HG03342 (cell line): ENCODE data around the gene PPP6C.
"Not testable (repeated sequence)": the region's sequence is repeated elsewhere in the genome, so short reads cannot be mapped to it uniquely, and the experiment has no call there.

Experiments
- ATAC-seq: cut with Tn5 transposase; IDR thresholded peaks from one replicate; pipeline ENCODE4 v1.9.1; 2021; ENCODE audit warnings: mild to moderate bottlenecking, moderate library complexity; ENCODE audit not compliant: unreplicated experiment

PPP6C gene

GRCh38 chr9:125183054-125183453 is 6.5 kb downstream of the PPP6C start:
- ATAC-seq, result no peak

DNA sequence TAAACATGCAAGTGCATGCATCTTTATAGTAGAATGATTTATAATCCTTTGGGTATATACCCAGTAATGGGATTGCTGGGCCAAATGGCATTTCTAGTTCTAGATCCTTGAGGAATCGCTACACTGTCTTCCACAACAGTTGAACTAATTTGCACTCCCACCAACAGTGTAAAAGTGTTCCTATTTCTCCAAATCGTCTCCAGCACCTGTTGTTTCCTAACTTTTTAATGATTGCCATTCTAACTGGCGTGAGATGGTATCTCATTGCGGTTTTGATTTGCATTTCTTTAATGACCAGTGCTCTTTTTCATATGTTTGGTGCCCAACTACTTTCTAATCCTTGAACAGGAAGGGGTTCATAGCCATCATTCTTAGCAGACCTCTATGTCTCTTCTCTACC is 7.8 kb downstream of the PPP6C start:
- ATAC-seq, result not testable (repeated sequence)

DNA sequence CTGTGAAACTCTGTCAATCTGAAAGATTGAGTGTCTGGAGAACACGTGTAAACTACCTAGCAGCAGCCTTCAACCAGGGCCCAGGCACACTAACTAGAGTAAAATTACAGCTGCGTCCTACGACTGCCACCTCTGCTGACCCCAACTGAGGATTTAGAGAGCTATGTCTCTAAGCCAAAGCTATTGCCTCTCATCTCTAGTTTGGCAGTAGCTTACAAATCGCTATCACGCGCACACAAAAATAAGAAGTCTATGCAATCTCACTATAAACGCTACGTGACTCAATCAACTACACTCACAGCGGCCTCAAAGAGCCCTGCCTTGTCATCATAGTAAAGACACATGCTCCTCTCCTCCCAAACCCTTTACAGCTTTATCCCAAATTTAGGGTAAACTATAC is 8.7 kb downstream of the PPP6C start:
- no peak for ATAC-seq

- not testable (repeated sequence) for ATAC-seq
Measured at GRCh38 chr9:125179776-125180175, 9.8 kb downstream of the PPP6C start.

DNA sequence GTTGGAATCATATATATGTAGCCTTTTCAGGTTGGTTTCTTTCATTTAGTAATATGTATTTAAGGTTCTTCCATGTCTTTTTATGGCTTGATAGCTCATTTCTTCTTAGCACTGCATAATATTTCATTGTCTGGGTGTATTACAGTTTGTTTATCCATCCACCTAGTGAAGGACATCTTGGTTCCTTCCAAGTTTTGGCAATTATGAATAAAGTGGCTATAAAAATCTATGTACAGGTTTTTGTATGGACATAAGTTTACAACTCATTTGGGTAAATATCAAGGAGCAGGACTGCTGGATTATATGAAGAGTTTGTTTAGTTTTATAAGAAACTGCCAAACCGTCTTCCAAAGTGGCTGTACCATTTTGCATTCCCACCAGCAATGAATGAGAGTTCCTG is 11.7 kb downstream of the PPP6C start:
- no peak for ATAC-seq

DNA sequence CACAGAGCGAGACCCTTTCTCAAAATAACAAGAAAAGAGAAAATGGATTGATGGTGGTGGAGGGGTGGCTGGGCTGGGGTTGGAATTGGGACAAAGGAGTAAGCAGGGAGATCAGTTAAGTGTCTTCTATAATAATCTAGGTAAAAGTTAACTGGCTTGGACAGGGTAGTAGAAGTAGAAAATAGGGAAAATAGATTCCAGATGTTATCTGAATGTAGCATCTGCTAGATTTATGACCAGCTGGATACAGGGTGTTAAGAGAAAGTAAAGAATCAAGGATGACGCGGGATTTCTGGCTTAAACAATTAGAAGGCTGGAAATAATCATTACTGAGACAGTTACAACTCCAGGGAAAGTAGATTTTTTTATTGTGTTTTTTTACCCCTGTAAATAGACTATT is 13.0 kb downstream of the PPP6C start:
- no peak for ATAC-seq

- no peak for ATAC-seq
Measured at GRCh38 chr9:125172031-125172755, 17.4 kb downstream of the PPP6C start.

GRCh38 chr9:125169895-125170294 is 19.7 kb downstream of the PPP6C start:
- no peak for ATAC-seq

DNA sequence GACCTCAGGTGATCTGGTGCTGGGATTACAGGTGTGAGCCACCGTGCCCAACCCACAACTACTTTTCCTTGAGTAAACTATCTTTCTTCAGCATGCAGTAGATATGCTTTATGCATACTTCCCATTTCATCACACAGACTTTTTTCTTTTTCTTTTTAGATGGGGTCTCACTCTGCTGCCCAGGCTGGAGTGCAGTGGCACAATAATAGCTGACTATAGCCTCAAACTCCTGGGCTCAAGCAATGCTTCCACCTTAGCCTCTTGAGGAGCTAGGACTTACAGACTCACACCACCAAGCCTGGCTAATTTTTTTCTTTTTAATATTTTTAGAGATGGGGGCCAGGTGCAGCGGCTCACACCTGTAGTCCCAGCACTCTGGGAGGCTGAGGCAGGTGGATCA is 22.8 kb downstream of the PPP6C start:
- no peak for ATAC-seq

- ATAC-seq, result not testable (repeated sequence)
Measured at GRCh38 chr9:125162891-125163290, 26.7 kb downstream of the PPP6C start.

- no peak for ATAC-seq
Measured at GRCh38 chr9:125161284-125161918, 28.2 kb downstream of the PPP6C start.

- ATAC-seq, result no peak
Measured at GRCh38 chr9:125160750-125161149, 28.9 kb downstream of the PPP6C start.

- ATAC-seq, result no peak
Measured at GRCh38 chr9:125156551-125156950, 33.1 kb downstream of the PPP6C start.

- no peak for ATAC-seq
Measured at GRCh38 chr9:125153712-125154367, 35.8 kb downstream of the PPP6C start.

DNA sequence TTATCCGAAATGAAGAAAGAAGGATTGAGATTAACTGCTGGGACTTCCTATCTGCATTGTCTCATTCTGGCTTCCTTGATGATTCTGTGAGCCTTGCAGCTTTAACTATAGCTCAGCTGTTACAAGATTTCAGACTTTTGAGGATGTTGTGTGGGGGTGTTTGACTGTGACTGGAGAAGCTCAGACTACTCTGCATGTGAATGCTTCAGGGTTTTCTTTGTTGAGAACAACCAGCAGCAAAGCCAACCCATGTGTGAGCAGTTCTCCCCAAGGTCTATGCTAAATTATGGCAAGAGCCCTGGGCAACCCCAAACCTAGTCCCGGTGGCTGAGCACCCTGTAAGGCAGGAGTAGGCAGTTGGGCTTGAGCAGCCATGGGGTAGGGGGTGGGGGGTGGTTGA is 37.9 kb downstream of the PPP6C start:
- ATAC-seq, result no peak

DNA sequence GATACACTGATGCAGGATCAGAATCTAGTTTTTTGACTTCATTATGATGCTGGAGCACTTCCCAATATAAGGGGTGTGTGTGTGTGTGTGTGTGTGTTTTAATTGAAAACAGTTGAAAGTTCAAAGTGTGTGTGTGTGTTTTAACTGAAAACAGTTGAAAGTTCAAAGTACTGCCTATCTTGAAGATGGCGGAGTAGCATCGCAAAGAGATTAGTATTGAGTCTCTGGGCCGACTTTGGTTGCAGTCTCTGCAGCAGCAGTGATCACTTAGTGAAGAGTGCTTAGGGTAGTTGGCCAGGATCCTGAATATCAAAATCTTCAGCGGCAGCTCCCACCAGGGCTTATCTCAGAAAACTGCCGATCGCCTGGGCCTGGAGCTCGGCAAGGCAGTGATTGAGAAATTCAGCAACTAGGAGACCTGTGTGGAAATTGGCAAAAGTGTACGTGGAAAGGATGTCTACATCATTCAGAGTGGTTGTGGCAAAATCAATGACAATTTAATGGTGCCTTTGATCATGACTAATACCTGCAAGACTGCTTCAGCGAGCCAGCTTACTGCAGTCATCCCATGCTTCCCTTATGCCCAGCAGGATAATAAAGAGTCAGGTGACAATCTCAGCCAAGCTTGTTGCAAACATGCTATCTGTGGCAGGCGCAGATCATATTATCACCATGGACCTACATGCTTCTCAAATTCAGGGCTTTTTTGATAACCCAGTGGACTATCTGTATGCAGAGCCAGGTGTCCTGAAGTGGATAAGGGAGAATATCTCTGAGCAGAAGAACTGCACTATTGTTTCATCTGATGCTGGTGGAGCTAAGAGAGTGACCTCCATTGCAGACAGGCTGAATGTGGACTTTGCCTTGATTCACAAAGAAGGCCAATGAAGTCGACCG is 39.0 kb downstream of the PPP6C start:
- ATAC-seq, result no peak

DNA sequence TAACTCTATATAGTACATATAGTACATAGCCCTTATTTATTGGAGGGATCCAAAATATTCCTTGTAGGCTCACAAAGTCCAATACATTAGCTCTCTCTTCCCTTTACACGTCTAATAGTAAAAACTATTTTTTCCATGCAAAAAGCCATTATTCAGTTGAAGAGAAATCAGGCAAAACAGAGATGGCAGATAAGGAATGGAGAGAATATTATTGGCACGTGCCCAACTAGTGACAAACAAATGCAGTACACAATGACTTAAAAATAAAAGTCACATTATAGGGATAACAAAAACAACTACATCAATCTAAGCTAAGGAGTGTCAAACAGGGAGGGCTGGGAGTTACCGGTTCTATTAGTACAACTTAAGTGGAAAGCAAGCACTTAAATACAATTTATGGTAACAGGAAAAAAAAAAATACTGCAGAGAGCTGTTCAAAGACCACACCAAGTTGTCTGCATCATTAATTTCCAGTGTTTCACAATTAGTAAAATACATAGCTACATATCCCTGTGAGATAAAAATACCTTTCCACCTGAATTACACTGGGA is 42.1 kb downstream of the PPP6C start:
- no peak for ATAC-seq

GRCh38 chr9:125146247-125146646 is 43.4 kb downstream of the PPP6C start:
- no peak for ATAC-seq

GRCh38 chr9:125145425-125145824 is 44.2 kb downstream of the PPP6C start:
- no peak for ATAC-seq

DNA sequence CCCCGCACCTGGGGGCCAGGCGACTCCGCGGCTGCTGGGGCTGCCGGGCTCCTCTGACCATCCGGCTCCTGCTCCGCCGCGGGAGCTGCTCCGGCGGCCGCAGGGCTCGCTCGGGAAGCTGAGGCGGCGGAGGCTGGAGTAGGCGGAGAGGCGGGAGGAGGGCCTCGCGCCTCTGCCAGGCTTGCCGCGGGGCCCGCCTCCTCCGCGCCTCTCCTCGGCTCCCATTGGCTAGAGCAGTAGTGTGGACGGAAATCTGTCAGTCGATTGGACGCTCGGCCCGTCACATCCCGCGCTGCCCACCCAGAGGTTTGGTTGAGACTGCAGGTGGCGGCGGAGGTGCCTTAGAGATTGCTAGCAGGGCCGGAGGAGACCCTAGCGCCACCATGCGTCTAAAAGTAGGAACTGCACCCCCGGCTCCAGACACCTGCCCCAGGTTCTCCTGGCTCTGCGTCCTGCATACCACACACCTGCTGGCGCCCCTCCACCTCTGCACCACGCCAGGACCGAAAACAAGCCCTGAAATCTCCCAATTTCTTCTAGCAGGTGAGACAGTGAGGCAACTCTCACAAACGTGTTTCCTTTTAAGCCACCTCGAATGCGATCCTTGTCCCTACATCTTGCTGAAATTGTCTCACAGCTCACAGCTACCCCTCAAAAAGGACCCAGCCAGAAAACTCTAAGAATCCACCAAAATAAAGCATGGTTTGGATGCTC is 46.1 kb downstream of the PPP6C start, which contains the start of gene SCAI:
Gene SCAI, minus strand, starts transcription at position 152 of the 714 bp plus-strand sequence. Its CDS starts 91 bp downstream, at position 61.
- peak; percentile 98 for ATAC-seq
